Caco-2 (cell line): ENCODE results near the gene SCARB2. TPM values are rescaled to one million over a fixed set of nuclear protein-coding genes. Genes with fewer than 3 reads are reported as not detected.
A peak's percentile ranks its signal among the peaks of the same experiment; 100 is the strongest.

ENCODE experiments used
- BruUV-seq: library from RNA; stranded (reverse); fragments of 400-500 nt; replicated peaks from 2 replicates; lab custom pipeline; 2021; lab: Mats Ljungman, UMichigan
- CTCF ChIA-PET: fragments of 300-600 bp; sonication (Branson Sonifier 250); formaldehyde crosslinking; loops from one replicate; lab custom pipeline; 2022; ENCODE audit warnings: antibody characterized with exemption; lab: Charles Lee
- POLR2A ChIA-PET: fragments of 300-600 bp; sonication (Branson Sonifier 250); formaldehyde crosslinking; loops from one replicate; lab custom pipeline; 2022; ENCODE audit warnings: antibody characterized with exemption; lab: Charles Lee
- DNase-seq, 2 experiments: peaks; one replicate each; pipeline versions ENCODE4 v3.0.0 to v3.0.0-alpha.2; 2020 to 2022
- H3K27me3 ChIP-seq: replicated peaks from 2 replicates; pipeline ENCODE4 v1.6.0; 2011; ENCODE audit warnings: low read length; ENCODE audit not compliant: control insufficient read depth, insufficient read depth
- H3K36me3 ChIP-seq: 2 replicates; pipeline ENCODE4 v1.5.1; 2011; ENCODE audit warnings: low read length; ENCODE audit not compliant: control insufficient read depth, insufficient read depth
- H3K4me1 ChIP-seq: fragments of 250-450 bp; sonication (Bioruptor Pico); 2 replicates; pipeline ENCODE4 v1.5.1; 2020; ENCODE audit warnings: mild to moderate bottlenecking
- H3K4me3 ChIP-seq: 2 replicates; pipeline ENCODE4 v1.5.1; 2011; ENCODE audit warnings: low read depth, mild to moderate bottlenecking, control low read depth, low read length
- H3K9me3 ChIP-seq: fragments of 250-450 bp; sonication (Bioruptor Pico); 2 replicates; pipeline ENCODE4 v1.5.1; 2020; ENCODE audit warnings: mild to moderate bottlenecking, moderate library complexity
- H3K27ac Mint-ChIP-seq: one replicate; pipeline ENCODE4 v1.8.0; 2022; ENCODE audit warnings: mixed read lengths; ENCODE audit not compliant: unreplicated experiment
- H3K27me3 Mint-ChIP-seq: one replicate; pipeline ENCODE4 v1.8.0; 2022; ENCODE audit warnings: mixed read lengths; ENCODE audit not compliant: insufficient read depth, unreplicated experiment
- H3K36me3 Mint-ChIP-seq: one replicate; pipeline ENCODE4 v1.8.0; 2022; ENCODE audit warnings: mild to moderate bottlenecking, mixed read lengths; ENCODE audit not compliant: insufficient read depth, unreplicated experiment
- H3K4me1 Mint-ChIP-seq: one replicate; pipeline ENCODE4 v1.8.0; 2022; ENCODE audit warnings: low read depth, mixed read lengths; ENCODE audit not compliant: unreplicated experiment
- H3K4me3 Mint-ChIP-seq: one replicate; pipeline ENCODE4 v1.8.0; 2022; ENCODE audit warnings: mild to moderate bottlenecking, moderate library complexity, mixed read lengths; ENCODE audit not compliant: unreplicated experiment
- H3K9me3 Mint-ChIP-seq: one replicate; pipeline ENCODE4 v1.8.0; 2022; ENCODE audit warnings: mixed read lengths; ENCODE audit not compliant: unreplicated experiment
- intact Hi-C: fragments of 100-400 bp; cut with micrococcal nuclease; formaldehyde crosslinking; loops from one replicate; pipeline ENCODE4 v1.10.0; 2022; ENCODE audit not compliant: unreplicated experiment
- total RNA-seq: library from RNA; stranded (reverse); gene quantifications from 2 replicates; pipeline ENCODE4 v1.2.3, GENCODE V29; 2022
- TF ChIP-seq, protein P1 (sequence below), 2 experiments: fragments of 200-600 bp in 1 of 2; IDR thresholded peaks; 1 replicate in 1 of 2; 2 replicates in 1 of 2; pipeline versions ENCODE4 v1.5.1 to v1.8.0; 2011 to 2022; ENCODE audit warnings: antibody characterized with exemption in 1 of 2, control low read depth in 1 of 2, inconsistent platforms in 1 of 2, low read depth in 1 of 2, low read length in 1 of 2, mild to moderate bottlenecking in 1 of 2, moderate library complexity in 1 of 2; ENCODE audit not compliant: insufficient read depth in 1 of 2, severe bottlenecking in 1 of 2, unreplicated experiment in 1 of 2

The SCARB2 gene
- total RNA-seq, 1 experiment from 2014 or later = 150 TPM

GRCh38 chr4:76240236-76240635 is 26.6 kb upstream of the SCARB2 start:
- peaks cover 17% of the 10 kb centered on the region for H3K4me1 ChIP-seq
- no TSS peak for BruUV-seq
- ChIA-PET CTCF (no interaction called here), POLR2A (no interaction called here)
- DNase-seq = no peak
- no peak overlapping the region for H3K4me3 Mint-ChIP-seq
- intact Hi-C loops = no loop called here
- TF ChIP-seq, protein P1, sequence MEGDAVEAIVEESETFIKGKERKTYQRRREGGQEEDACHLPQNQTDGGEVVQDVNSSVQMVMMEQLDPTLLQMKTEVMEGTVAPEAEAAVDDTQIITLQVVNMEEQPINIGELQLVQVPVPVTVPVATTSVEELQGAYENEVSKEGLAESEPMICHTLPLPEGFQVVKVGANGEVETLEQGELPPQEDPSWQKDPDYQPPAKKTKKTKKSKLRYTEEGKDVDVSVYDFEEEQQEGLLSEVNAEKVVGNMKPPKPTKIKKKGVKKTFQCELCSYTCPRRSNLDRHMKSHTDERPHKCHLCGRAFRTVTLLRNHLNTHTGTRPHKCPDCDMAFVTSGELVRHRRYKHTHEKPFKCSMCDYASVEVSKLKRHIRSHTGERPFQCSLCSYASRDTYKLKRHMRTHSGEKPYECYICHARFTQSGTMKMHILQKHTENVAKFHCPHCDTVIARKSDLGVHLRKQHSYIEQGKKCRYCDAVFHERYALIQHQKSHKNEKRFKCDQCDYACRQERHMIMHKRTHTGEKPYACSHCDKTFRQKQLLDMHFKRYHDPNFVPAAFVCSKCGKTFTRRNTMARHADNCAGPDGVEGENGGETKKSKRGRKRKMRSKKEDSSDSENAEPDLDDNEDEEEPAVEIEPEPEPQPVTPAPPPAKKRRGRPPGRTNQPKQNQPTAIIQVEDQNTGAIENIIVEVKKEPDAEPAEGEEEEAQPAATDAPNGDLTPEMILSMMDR (IDR thresholded peaks at IDR 0.05; ENCODE audit: insufficient read depth in 1 of 2, low read depth in 1 of 2, low read length in 1 of 2, severe bottlenecking in 1 of 2, unreplicated experiment in 1 of 2) = no peak
- H3K36me3 ChIP-seq = no peaks in the 10 kb centered on the region
- H3K4me1 Mint-ChIP-seq = peaks cover 12% of the 10 kb centered on the region
- peaks cover 31% of the 10 kb centered on the region for H3K9me3 ChIP-seq
- peaks cover 44% of the 10 kb centered on the region for H3K9me3 Mint-ChIP-seq
- H3K36me3 Mint-ChIP-seq = peaks cover 22% of the 10 kb centered on the region
- H3K4me3 ChIP-seq = no peak overlapping the region
- H3K27ac Mint-ChIP-seq = peak overlapping the region; percentile 34
- no peaks in the 10 kb centered on the region for H3K27me3 ChIP-seq
- H3K27me3 Mint-ChIP-seq = no peaks in the 10 kb centered on the region

- TF ChIP-seq, protein P1 (IDR thresholded peaks at IDR 0.05; ENCODE audit: insufficient read depth in 1 of 2, low read depth in 1 of 2, low read length in 1 of 2, severe bottlenecking in 1 of 2, unreplicated experiment in 1 of 2) = no peak
- H3K27me3 ChIP-seq = no peaks in the 10 kb centered on the region
- Mint-ChIP-seq H3K4me3 (no peak overlapping the region), H3K27ac (no peak overlapping the region), H3K36me3 (peaks cover 31% of the 10 kb centered on the region), H3K4me1 (peaks cover 19% of the 10 kb centered on the region), H3K27me3 (no peaks in the 10 kb centered on the region), H3K9me3 (peaks cover 48% of the 10 kb centered on the region)
- no TSS peak for BruUV-seq
- intact Hi-C loops = no loop called here
- ChIA-PET POLR2A (no interaction called here), CTCF (no interaction called here)
- H3K4me1 ChIP-seq = peaks cover 33% of the 10 kb centered on the region
- no peak overlapping the region for H3K4me3 ChIP-seq
- no peaks in the 10 kb centered on the region for H3K36me3 ChIP-seq
- H3K9me3 ChIP-seq = peaks cover 37% of the 10 kb centered on the region
- no peak for DNase-seq
Observed at GRCh38 chr4:76238701-76239100, 25.1 kb upstream of the SCARB2 start.

DNA sequence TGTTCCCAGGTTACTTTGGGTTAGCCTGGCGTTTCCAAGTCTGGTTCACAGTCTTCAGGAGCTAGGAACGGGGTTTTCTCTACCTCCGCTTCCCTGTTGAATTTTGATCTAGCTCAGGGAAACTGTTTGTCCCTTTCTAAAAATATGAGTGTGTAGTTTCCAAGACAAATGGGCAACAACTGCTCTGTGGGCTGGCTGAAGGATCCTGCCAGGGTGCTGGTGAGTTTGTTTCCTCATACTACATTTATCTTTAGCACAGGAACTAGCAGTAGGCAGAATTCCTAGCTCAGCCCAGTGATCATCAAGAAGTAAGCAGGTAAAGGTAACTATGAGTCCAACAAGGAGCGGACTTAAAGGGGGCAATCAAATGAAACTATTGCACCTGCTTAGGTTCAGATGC is 24.6 kb upstream of the SCARB2 start:
- peaks cover 36% of the 10 kb centered on the region for H3K4me1 ChIP-seq
- no peak for DNase-seq
- H3K36me3 Mint-ChIP-seq = peaks cover 34% of the 10 kb centered on the region
- H3K27me3 ChIP-seq = no peaks in the 10 kb centered on the region
- H3K27me3 Mint-ChIP-seq = no peaks in the 10 kb centered on the region
- peak overlapping the region; percentile 95 for H3K27ac Mint-ChIP-seq
- H3K36me3 ChIP-seq = no peaks in the 10 kb centered on the region
- intact Hi-C loops = no loop called here
- H3K9me3 Mint-ChIP-seq = peaks cover 53% of the 10 kb centered on the region
- TF ChIP-seq, protein P1 (IDR thresholded peaks at IDR 0.05; ENCODE audit: insufficient read depth in 1 of 2, low read depth in 1 of 2, low read length in 1 of 2, severe bottlenecking in 1 of 2, unreplicated experiment in 1 of 2) = no peak
- CTCF ChIA-PET = no interaction called here
- POLR2A ChIA-PET = no interaction called here
- no peak overlapping the region for H3K4me3 Mint-ChIP-seq
- peaks cover 23% of the 10 kb centered on the region for H3K4me1 Mint-ChIP-seq
- H3K9me3 ChIP-seq = peaks cover 37% of the 10 kb centered on the region
- no TSS peak for BruUV-seq
- no peak overlapping the region for H3K4me3 ChIP-seq
